Tibial artery (tissue), 4 donors: ENCODE measurements around the gene CD5L.

Source experiments
- DNase-seq, 2 donors: peaks; one replicate each; pipeline ENCODE4 v3.0.0-alpha.2; 2019
- H3K27ac ChIP-seq, 2 donors: fragments of 200-600 bp; sonication (generic) in 1 of 2; 1 replicate in 1 of 2; 2 replicates in 1 of 2; pipeline ENCODE4 v1.5.1; 2018 to 2019; ENCODE audit warnings: mild to moderate bottlenecking in 1 of 2
- H3K27me3 ChIP-seq, 2 donors: fragments of 200-600 bp; sonication (generic) in 1 of 2; one replicate each; pipeline versions ENCODE4 v1.5.1 to v1.6.0; 2016 to 2019
- H3K36me3 ChIP-seq, 3 donors: fragments of 200-600 bp; sonication (generic) in 2 of 3; one replicate each; pipeline ENCODE4 v1.5.1; 2016 to 2019; ENCODE audit warnings: mild to moderate bottlenecking in 2 of 3
- H3K4me1 ChIP-seq, 4 donors: fragments of 200-600 bp; sonication (generic) in 2 of 4; 1 replicate in 3 of 4; 2 replicates in 1 of 4; pipeline ENCODE4 v1.5.1; 2016 to 2019
- H3K4me3 ChIP-seq, 2 donors: fragments of 200-600 bp; sonication (generic) in 1 of 2; 1 replicate in 1 of 2; 2 replicates in 1 of 2; pipeline ENCODE4 v1.5.1; 2018 to 2019; ENCODE audit warnings: mild to moderate bottlenecking in 2 of 2
- H3K9me3 ChIP-seq, 3 donors: fragments of 200-600 bp; sonication (generic) in 1 of 3; one replicate each; pipeline ENCODE4 v1.5.1; 2016 to 2019
- intact Hi-C: fragments of 100-400 bp; cut with DNase I; formaldehyde crosslinking; loops from one replicate; pipeline ENCODE4 v1.15.0; 2023; ENCODE audit warnings: low total_unique reads
- TF ChIP-seq, protein P1 (sequence below), 2 experiments: fragments of 200-600 bp in 1 of 2; fragments of 450-650 bp in 1 of 2; IDR thresholded peaks; one replicate each; pipeline ENCODE4 v1.5.1; 2017 to 2019; ENCODE audit warnings: antibody characterized with exemption in 2 of 2, mild to moderate bottlenecking in 1 of 2, moderate library complexity in 1 of 2

Gene CD5L

DNA sequence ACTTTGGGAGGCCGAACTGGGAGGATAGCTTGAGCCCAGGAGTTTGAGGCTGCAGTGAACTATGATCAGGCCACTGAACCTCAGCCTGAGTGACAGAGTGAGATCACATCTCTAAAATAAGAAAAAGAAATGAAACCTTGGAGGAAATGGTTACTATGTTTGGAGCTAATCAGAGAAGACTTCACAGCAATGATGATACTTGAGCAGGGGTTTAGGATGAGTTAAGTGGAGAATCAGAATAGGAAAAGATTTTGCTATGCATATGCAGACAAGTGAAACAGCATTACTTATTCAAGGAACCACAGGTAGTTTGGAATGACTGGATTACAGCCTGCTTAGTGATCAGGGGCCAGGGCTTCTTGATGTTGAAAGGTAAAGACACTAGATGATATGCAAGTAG, 1.3 kb upstream of the CD5L start:
- DNase-seq, result no peak
- Histone ChIP-seq H3K9me3 (no peaks in the 10 kb centered on the region), H3K27ac (no peak overlapping the region), H3K4me3 (no peak overlapping the region), H3K4me1 (no peaks in the 10 kb centered on the region), H3K27me3 (no peaks in the 10 kb centered on the region), H3K36me3 (no peaks in the 10 kb centered on the region)
- intact Hi-C loops, result no loop called here
- TF ChIP-seq, protein P1, sequence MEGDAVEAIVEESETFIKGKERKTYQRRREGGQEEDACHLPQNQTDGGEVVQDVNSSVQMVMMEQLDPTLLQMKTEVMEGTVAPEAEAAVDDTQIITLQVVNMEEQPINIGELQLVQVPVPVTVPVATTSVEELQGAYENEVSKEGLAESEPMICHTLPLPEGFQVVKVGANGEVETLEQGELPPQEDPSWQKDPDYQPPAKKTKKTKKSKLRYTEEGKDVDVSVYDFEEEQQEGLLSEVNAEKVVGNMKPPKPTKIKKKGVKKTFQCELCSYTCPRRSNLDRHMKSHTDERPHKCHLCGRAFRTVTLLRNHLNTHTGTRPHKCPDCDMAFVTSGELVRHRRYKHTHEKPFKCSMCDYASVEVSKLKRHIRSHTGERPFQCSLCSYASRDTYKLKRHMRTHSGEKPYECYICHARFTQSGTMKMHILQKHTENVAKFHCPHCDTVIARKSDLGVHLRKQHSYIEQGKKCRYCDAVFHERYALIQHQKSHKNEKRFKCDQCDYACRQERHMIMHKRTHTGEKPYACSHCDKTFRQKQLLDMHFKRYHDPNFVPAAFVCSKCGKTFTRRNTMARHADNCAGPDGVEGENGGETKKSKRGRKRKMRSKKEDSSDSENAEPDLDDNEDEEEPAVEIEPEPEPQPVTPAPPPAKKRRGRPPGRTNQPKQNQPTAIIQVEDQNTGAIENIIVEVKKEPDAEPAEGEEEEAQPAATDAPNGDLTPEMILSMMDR (IDR thresholded peaks at IDR 0.05), result no peak

- Histone ChIP-seq H3K4me1 (no peaks in the 10 kb centered on the region), H3K9me3 (no peaks in the 10 kb centered on the region), H3K36me3 (no peaks in the 10 kb centered on the region), H3K27me3 (no peaks in the 10 kb centered on the region), H3K4me3 (no peak overlapping the region), H3K27ac (no peak overlapping the region)
- intact Hi-C loops, result no loop called here
- TF ChIP-seq, protein P1 (IDR thresholded peaks at IDR 0.05), result no peak
- no peak for DNase-seq
These were observed 2.6 kb downstream of the CD5L start for GRCh38 chr1:157838966-157839365.

- no peaks in the 10 kb centered on the region for H3K36me3 ChIP-seq
- intact Hi-C loops, result no loop called here
- DNase-seq, result no peak
- no peak overlapping the region for H3K27ac ChIP-seq
- no peaks in the 10 kb centered on the region for H3K4me1 ChIP-seq
- no peaks in the 10 kb centered on the region for H3K27me3 ChIP-seq
- TF ChIP-seq, protein P1 (IDR thresholded peaks at IDR 0.05), result no peak
- no peak overlapping the region for H3K4me3 ChIP-seq
- no peaks in the 10 kb centered on the region for H3K9me3 ChIP-seq
These were observed 7.2 kb downstream of the CD5L start for GRCh38 chr1:157834430-157834829.

DNA sequence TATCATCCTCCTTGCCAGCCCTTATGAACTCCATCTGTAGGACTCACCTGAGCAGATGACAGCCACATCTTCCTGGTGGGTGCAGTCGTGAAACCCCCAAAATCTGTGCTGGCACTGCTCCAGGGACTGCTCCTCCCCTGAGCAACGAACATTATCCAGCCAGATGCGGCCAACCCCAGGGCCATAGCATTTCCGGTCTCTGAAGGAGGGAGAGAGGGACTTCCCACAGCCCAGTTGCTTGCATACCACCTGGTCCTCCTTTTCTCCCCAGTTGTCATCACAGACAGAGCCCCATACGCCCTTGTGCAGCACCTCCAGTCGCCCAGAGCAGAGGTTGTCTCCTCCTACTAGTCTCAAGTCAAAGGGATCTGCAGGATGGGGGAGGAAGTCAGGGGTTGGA, 8.5 kb downstream of the CD5L start:
- DNase-seq, result no peak
- Histone ChIP-seq H3K4me1 (no peaks in the 10 kb centered on the region), H3K36me3 (no peaks in the 10 kb centered on the region), H3K27ac (no peak overlapping the region), H3K27me3 (no peaks in the 10 kb centered on the region), H3K4me3 (no peak overlapping the region), H3K9me3 (no peaks in the 10 kb centered on the region)
- TF ChIP-seq, protein P1 (IDR thresholded peaks at IDR 0.05), result no peak
- intact Hi-C loops, result no loop called here

- DNase-seq, result no peak
- TF ChIP-seq, protein P1 (IDR thresholded peaks at IDR 0.05), result no peak
- H3K4me1 ChIP-seq, result no peaks in the 10 kb centered on the region
- no peaks in the 10 kb centered on the region for H3K36me3 ChIP-seq
- no peak overlapping the region for H3K4me3 ChIP-seq
- no peaks in the 10 kb centered on the region for H3K9me3 ChIP-seq
- no peak overlapping the region for H3K27ac ChIP-seq
- H3K27me3 ChIP-seq, result no peaks in the 10 kb centered on the region
- intact Hi-C loops, result no loop called here
These were observed 9.5 kb downstream of the CD5L start for GRCh38 chr1:157831968-157832626.

- TF ChIP-seq, protein P1 (IDR thresholded peaks at IDR 0.05), result no peak
- no peaks in the 10 kb centered on the region for H3K27me3 ChIP-seq
- intact Hi-C loops, result no loop called here
These were observed 10.7 kb downstream of the CD5L start for GRCh38 chr1:157830887-157831286.

More at GRCh38 chr1:157830887-157831286, 10.7 kb downstream of the CD5L start:
- DNase-seq, result no peak
- no peaks in the 10 kb centered on the region for H3K9me3 ChIP-seq
- H3K36me3 ChIP-seq, result no peaks in the 10 kb centered on the region
- no peak overlapping the region for H3K27ac ChIP-seq
- H3K4me1 ChIP-seq, result no peaks in the 10 kb centered on the region
- H3K4me3 ChIP-seq, result no peak overlapping the region
